CD4-positive, alpha-beta T cell treated with Interleukin-15 for 1 hour (primary cell): Measurements from ENCODE around the gene ALPP.
"Not testable (repeated sequence)": the region's sequence is repeated elsewhere in the genome, so short reads cannot be mapped to it uniquely, and the experiment has no call there.

Experiments used
- DNase-seq: peaks from one replicate; pipeline ENCODE4 v3.0.0-alpha.2; 2020

The ALPP gene

GRCh38 chr2:232407428-232408150 lies 29.0 kb downstream of the ALPP start:
- DNase-seq, result not testable (repeated sequence)

- DNase-seq, result not testable (repeated sequence)
These were observed 29.7 kb downstream of the ALPP start for GRCh38 chr2:232408269-232408668.

- not testable (repeated sequence) for DNase-seq
These were observed 31.1 kb downstream of the ALPP start for GRCh38 chr2:232409617-232410016.

GRCh38 chr2:232410238-232410900 lies 31.8 kb downstream of the ALPP start:
- DNase-seq, result no peak

GRCh38 chr2:232411901-232412629 lies 33.5 kb downstream of the ALPP start:
- DNase-seq, result no peak

- DNase-seq, result no peak
These were observed 34.4 kb downstream of the ALPP start for GRCh38 chr2:232412986-232413385.

- no peak for DNase-seq
These were observed 36.7 kb downstream of the ALPP start for GRCh38 chr2:232415138-232415690.

GRCh38 chr2:232415736-232416520 lies 37.4 kb downstream of the ALPP start:
- DNase-seq, result no peak

- DNase-seq, result no peak
These were observed 38.2 kb downstream of the ALPP start for GRCh38 chr2:232416521-232417470.

- no peak for DNase-seq
These were observed 38.9 kb downstream of the ALPP start for GRCh38 chr2:232417489-232417888.

GRCh38 chr2:232418056-232418455 lies 39.5 kb downstream of the ALPP start:
- DNase-seq, result no peak

GRCh38 chr2:232418466-232419244 lies 40.1 kb downstream of the ALPP start:
- DNase-seq, result no peak

GRCh38 chr2:232419245-232420072 lies 40.9 kb downstream of the ALPP start:
- DNase-seq, result no peak

GRCh38 chr2:232420073-232420454 lies 41.5 kb downstream of the ALPP start:
- DNase-seq, result no peak

- DNase-seq, result no peak
These were observed 42.1 kb downstream of the ALPP start for GRCh38 chr2:232420463-232421188.

- DNase-seq, result no peak
These were observed 42.7 kb downstream of the ALPP start for GRCh38 chr2:232421189-232421785.

- DNase-seq, result no peak
These were observed 43.5 kb downstream of the ALPP start for GRCh38 chr2:232422051-232422450.

- DNase-seq, result not testable (repeated sequence)
These were observed 44.4 kb downstream of the ALPP start for GRCh38 chr2:232422996-232423395.

GRCh38 chr2:232423407-232423806 lies 44.9 kb downstream of the ALPP start:
- DNase-seq, result not testable (repeated sequence)
